HG03432 (cell line): ENCODE results near the gene TRIP10.

ENCODE experiments used
- ATAC-seq: cut with Tn5 transposase; IDR thresholded peaks from one replicate; pipeline ENCODE4 v1.9.1; 2021; ENCODE audit warnings: mild to moderate bottlenecking, moderate library complexity; ENCODE audit not compliant: unreplicated experiment

TRIP10 gene

DNA sequence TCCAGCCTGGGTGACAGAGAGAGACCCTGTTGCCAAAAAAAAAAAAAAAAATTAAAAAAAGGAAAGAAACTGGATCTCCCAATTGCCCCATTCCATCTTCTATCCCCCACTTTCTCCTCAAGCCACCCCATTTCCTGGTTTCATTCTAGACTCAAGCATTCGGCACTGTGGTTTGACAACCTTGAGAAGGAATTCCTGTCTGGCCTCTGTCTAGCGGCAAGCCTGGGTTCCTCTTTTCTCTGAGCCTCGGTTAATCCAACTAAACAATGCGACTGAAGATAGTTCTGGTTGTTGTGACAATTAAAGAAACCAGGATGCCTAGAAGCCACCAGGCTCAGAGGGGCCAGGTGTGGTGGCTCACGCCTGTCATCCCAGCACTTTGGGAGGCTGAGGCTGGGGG lies 15.7 kb upstream of the TRIP10 start:
- ATAC-seq: no peak

DNA sequence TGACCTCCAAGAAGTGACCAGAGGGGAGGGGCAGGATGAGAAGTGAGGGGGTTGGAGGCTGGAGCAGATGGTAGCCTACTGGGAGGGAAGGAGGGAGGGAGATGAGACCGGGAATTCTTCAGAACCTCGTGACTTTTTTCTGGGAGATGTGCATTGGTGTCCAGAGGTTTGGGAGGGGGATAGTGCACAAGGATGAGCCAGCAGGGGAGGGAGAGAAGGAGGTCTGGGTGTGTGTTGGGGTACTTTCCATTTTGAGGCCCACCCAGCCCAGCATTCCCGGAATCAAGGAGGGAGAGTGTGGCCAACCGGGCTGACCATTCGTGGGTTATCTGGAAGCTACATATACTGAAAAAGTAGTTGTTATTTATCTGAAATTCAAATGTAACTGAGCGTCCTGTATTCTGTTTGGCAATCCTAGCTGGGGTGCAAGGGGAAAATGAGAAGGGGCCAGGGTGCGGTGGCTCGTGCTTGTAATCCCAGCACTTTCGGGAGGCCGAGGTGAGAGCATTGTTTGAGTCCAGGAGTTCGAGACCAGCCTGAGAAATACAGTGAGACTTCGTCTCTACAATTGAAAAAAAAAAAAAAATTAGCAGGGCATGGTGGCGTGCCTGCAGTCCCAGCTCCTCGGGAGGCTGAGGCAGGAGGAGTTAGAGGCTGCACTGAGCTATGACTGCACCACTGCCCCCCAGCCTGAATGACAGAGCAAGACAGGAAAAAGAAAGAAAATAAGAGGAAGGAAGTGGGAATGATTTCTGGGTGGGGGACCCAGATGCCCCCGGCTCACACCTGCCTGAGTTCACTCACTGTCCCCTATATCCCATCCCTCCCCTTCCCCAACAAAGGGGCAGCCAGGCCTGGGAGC lies 14.6 kb upstream of the TRIP10 start:
- ATAC-seq: no peak

DNA sequence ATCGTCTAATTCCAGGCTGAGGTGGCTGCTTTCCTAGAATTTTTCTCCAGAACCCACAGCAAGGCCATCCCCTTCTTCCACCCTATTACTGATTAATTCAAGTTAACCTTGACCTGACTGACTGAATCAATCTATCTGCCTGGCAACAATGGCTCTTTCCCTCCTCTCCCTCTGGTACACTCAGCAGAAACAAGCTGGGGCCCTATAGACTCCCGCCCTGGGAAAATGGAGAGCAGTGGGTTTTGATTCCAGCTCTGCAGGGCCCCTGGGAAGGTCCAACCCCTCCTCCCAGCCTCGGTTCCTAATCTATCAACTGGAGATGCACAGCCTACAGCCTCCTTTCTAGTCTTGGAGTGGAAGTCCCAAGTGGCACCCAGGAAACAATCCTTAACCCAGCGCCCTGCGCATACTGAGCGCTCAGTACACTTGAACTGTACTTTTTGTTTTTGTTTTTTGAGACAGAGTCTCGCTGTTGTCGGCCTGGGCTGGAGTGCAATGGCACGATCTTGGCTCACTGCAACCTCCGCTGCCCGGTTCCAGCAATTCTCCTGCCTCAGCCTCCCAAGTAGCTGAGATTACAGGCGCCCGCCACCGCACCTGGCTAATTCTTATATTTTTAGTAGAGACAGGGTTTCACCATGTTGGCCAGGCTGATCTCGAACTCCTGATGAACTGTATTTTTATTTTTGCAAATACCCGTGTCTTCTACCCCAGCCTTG lies 13.8 kb upstream of the TRIP10 start:
- no peak for ATAC-seq

DNA sequence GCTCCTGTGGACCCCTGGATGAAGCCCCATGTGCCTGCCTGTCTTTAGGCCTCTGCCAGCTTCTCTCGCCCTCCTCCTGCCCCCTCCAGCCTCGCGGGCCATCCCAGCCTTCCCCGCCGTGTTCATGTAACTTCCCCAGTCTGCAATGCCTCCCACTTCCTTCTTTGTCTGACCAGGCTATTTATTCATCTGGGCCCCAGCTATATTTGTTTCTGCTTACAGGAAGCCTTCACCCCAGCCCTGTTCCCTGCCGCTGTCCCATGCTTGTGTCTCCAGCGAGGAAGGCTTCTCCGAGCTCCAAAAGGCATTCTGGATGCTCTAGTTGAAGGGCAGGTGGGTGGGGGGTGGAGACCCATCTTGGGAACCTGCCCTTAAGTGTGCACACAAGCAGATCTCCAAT lies 11.1 kb upstream of the TRIP10 start:
- ATAC-seq: no peak

DNA sequence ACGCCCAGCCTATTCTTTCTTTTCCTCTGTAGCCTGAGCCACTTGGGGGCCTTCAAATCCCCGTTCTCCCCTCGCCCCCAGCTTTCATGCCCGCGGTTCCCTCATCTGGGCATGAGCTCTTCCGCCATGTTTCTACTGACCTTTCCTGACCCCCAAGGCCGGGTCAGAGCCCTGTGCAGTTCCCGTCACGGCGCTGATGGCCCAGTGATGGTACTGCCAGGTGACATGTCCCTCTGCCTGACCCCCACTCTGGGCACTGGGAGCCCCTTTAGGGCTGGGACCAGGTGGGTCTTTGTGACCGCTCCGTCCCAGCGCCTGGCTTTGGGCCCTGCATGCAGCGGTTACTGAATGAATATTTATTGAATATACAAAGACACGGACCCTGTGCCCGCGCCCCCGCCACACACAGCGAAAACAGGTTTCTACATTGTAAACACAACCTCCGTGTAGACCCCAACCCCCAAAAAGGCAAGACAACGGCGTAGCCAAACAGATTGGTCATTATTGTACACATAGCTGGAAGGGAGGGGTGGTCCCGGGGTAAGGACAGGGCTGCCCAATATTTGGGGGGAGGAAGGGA lies 9.8 kb upstream of the TRIP10 start:
- no peak for ATAC-seq

DNA sequence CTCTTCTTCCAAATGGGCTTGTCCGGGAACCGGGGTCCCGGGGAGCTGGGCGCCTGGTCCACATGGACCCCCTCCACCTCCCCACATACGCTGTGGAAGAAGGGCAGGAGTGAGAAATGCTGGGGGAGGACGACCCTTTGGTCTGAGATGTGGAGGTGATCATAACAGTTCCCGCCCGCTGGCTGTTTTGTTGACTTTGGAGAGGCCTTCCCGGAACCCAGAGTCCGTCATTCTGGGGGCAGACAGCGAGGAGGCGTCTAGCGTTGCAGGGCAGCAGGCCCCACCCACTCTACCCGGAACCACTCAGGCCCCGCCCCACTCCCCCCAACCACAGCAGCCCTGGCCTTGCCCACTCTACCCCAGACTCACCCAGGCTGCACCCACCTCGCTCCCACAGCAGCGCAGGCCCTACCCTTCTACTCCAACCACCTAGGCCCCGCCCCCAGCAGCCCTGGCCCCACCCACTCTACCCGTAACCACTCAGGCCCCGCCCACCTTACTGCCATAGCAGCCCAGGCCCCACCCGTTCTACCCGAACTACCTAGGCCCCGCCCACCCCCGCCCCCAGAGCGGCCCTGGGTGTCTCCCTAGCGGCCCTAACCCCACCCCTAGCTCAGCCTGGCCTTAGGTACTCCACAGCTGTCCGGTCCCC lies 9.2 kb upstream of the TRIP10 start:
- no peak for ATAC-seq

DNA sequence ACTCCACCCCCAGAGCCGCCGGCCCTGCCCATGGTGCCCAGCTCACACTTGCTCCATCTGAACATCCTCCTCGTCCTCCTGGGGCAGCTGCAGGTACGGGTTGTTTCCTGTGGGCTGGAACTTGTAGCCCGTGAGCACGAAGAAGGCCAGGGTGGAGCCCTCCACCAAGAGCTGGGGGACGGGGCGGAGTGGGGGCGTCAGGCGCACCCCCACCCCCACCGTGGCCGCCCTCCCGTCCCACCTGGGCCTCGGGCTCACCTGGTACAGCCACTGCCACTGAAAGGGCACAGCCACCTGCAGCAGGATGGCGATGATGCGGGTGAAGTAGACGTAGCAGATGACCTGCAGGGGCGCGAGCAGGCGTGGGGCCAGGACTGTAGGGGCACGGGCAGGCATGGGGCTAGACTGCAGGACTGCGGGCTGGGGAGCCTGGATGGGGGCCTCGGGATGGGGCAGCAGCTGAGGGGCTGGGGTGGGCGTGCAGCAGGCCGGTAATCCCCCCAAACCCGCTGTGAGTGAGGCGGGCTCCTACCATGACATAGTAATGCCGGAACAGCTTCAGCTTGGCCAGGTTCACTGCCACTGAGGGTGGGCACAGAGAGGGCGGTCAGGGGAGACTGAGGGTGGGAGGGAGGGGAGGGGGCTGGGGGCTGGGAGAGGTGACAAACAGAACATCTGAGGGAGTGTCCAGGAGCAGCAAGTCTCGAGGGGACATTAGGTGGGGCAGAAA lies 8.4 kb upstream of the TRIP10 start:
- no peak for ATAC-seq

DNA sequence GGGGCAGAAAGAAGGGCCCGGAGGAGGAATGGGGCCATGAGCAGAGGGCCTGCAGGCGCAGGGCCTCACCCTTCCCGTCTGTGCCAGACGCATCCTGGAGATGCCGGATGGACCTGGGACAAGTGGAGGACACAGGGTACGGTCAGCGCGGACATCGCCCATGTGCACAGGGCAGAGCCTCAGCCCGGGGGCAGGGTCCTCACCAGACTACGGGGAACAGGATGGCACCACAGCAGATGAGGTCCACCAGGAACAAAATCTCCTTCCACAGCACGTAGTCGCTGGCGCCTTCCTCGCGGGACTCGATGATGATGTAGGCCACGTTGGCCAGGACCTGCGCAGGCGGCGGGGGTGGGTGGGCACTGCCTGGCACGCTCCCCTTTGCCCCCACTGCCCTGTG lies 7.7 kb upstream of the TRIP10 start:
- ATAC-seq: no peak

DNA sequence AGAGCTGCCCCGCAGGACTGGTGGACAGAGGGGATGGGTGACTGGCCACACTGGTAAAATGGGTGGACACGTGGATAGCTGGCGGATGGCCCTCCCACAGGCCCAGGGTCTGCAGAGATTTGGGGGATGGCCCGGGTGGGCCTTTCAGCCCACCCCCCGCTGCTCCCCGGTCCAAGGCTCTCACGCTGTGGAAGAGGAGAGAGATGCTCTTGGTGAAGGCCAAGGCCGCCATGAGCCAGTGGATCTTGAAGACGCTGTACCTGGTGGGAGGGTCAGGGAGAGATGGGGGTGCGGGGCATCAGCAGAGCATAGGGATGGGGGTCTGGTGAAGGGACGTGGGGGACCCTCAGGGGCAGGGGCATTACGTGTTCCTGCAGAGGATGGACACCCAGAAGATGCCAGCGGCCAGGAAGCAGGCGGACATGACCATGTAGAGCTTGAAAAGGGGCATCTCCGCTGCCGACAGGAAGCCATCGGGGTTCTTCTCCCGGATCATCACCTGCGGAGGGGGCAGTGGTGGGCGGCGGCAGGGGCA lies 6.6 kb upstream of the TRIP10 start:
- no peak for ATAC-seq

DNA sequence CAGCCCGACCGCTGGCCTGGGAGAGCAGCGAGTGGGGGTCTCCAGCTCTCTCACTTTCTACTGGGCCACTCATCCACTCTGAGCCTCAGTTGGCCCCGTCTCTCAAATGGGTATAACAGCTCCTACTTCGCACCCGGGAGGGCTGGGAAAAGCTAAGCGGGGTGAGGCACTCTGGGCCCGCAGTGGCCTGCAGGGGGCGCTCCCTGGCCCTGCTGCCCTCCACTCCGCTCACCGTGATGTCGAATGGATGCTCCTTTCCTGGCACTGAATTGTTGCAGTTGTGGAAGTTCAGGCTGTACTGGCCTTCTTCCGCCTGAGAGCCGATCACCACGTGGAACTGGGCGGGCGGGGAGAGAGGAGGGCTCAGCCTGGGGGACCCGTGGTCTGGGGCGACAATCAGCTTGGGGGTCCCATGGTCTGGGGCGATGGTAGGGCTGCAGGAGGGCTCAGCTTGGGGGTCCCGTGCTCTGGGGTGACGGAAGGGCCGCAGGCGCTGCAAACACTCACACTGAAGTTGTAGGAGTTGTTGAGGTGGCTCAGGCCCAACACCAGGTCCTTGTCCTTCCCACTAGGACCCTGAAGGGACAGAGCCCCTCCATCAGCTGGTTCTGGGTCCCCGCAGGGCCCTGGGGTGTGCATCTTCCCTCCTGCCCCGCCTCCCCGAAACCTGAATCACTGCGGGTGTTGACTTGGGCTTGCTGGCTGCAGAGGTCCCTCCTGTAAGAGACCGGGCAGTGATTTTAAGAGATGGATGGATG lies 6.0 kb upstream of the TRIP10 start:
- no peak for ATAC-seq

DNA sequence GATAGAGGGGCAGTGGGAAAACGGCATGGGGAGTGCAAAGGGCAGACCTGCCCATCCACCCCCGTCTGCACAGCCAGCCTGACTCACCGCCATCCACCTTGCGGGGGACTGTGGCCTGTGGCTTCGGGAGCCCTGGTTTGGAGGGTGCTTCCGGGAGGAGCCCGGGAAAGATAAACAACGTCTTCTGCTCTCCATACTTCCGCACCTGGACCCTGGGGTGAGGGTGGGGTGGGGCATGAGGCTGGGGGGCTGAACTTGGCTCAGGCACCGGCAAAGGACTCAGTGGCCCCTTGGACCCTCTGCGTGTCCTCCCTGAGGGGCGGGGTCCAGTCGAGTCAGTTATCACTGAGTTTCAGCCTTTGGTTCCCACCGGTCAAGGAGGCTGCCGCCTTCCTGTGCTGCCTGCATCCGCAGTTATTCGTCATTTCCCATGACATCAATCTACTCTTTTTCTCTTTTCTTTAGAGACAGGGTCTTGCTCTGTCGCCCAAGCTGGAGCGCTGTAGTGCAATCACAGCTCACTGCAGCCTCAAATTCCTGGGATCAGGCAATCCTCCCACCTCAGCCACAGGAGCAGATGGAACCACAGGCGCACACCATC lies 5.3 kb upstream of the TRIP10 start:
- no peak for ATAC-seq

DNA sequence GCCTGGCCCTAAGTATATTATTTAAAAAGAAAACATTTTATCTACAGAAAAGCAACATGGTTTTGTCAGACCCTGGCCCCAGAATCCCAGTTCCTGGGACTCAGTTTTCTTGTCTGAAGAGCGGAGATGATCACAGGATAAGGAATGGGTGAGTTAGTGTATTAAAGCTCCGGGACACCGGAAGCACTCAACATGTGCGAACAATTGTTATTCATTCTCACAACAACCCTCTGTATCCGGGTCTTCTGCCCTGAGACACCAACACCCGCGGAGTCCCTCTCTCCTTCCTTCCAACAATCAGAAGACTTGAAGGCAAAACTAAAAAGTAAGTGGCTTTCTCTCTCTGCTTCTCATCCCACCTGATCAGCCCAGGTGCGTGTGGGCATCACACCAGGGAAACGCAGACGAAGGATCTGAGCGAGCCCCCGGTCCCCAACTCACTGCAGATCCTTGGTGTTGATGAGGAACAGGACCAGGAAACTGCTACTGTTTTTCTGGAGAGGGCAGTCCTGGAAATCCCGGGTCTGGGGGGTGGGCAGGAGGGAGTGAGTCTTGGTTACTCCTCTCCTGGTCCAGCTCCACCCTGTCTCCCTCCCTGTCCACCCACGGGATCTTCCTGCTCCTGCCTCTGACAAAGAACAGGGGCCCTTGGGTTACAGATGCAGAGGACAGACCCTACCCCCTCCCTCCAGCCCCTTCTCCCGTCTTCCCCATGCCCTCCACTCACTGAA lies 4.1 kb upstream of the TRIP10 start:
- ATAC-seq: no peak

DNA sequence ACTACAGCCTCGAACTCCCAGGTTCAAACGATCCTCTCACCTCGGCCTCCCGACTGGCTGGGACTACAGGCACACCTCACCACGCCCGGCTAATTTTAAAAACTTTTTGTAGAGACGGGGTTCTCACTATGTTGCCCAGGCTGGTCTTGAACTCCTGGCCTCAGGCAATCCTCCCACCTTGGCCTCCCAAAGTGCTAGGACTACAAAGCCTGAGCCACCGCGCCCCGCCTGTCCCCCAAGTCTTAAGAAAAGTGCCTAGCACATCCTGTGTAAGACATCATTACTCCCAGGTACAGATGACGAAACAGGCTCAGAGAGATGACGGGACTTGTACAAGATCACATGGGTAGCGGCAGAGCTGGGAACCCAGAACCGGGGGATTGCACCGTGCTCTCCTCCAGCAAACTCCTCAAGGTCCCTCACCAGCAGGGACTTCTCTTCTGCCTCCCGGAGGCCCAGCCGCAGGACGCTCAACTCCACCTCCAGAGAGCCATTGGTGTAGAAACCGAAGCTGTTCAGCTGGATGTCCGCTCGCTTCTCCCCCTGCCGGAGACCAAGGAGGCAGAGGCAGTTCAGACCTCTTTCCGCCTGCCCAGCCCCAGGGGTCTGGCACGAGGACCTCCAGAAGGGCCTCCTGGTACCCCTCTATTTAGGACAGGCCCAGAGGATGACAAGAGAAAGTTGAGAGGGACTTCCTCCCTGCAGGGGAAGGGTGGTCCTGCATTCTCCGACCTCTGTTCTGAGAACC lies 3.1 kb upstream of the TRIP10 start:
- no peak for ATAC-seq

DNA sequence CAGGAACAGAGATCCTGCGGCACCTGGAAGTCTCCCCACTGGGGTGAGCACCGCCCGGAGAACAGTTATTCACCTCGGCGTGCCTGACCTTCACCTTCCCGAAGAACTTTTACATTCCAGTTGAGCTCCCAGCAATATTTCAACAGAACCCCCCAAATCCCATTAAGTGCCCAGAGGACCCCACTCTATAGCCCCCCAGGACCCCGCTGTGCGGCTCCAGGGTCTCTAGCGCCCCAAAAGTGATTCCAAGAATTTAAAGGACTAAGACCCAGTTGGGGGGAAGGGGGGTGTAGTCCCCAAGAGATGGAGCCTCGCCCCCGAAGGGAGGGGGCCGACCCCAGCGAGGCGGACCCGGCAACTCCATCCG lies 2.6 kb upstream of the TRIP10 start:
- no peak for ATAC-seq

DNA sequence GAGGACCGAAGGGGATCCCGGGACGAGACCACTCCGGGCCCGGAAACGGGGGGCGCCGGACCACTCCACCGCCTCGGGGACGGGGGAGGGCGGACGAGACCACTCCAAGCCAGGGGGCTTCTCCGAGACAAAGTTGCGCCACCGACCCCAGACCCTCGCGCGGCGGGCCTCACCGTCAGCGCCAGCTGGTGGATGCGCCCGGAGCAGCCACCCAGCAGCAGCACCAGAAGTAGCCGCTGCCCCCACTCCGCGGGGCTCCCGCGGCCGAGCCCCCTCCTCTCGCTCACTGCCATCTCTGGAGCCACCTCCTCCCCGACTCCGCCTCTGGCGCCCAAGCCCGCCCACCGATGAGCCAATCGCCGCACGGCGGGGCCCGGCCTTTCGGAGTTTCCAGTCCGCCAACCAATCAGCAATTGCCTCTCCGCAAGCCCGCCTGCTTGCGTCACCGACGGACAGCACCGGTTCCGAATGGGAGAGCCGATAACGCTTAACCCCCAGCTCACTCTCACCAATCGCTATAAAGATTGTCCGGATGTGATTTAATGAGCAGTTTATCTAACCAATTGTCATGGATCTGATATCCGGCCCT lies 2.1 kb upstream of the TRIP10 start, which contains the start of gene GPR108:
Gene GPR108, minus strand, starts transcription at position 297 of the 589 bp plus-strand sequence. Its CDS starts 4 bp downstream, at position 293.
- ATAC-seq: peak; percentile 62

DNA sequence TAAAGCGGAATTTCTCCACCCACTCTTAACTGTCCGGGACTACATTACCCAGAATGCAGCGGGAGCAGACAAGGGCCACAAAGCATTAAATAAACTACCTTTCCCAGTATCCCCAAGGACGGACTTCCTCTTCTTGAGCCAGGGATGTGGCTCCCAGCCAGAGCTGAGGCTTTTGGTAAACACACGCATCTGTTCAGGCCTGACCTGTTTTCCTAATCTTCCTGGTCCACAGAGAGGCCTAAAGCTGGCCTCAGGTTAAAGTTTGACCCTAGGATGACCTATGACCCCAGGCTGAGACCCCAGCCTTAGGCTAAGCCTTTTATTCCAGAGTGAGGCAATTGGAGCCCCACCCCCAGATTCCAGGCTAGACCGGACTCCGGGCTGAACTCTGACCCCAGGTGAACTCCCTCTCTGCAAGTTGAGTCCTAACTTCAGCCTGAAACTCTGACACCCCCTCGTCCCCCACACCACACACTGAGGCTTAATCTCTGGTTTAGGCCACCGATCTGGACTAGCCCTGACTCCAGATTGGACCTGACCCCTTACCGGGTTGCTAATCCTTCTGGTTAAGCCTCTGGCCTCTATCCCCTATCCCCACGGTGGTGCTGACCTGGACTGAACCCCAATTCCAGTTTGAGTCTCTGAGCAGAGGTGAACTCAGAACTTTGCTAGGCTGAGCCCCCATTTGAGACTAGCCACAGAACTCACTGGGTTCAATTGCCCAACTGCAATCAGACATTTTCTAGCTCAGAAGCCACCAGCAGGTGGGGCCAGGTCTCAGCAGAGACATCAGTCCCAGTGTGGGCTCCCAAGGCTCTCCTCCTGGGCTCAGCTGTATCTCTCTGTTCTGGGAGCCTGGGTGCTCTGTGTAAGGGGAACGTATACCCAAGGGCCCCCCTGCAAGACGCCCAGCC lies 1.4 kb upstream of the TRIP10 start:
- ATAC-seq: no peak
